K562 (cell line): Measurements from ENCODE around the gene TMEM204. TPM values are rescaled to one million over a fixed set of nuclear protein-coding genes. Genes with fewer than 3 reads are reported as not detected.

Experiments used
- ATAC-seq: fragments of 200-7000 bp; cut with Tn5 transposase; 3 replicates; pipeline ENCODE4 v1.9.1; 2020; ENCODE audit warnings: moderate library complexity
- BruUV-seq: library from RNA; stranded (reverse); fragments of 400-500 nt; replicated peaks from 2 replicates; lab custom pipeline; 2021; lab: Mats Ljungman, UMichigan
- CTCF ChIA-PET: fragments of 300-600 bp; formaldehyde crosslinking; extraction: SDS; loops from one replicate; lab custom pipeline; 2021; ENCODE audit warnings: low intra/inter-chr PET ratio; lab: Yijun Ruan, JAX
- POLR2A ChIA-PET: fragments of 300-600, 350-650 bp; sonication (Branson Sonifier 250); formaldehyde crosslinking; extraction: SDS; loops from one replicate; lab custom pipeline; 2021; ENCODE audit warnings: antibody characterized with exemption, inconsistent platforms; lab: Yijun Ruan, JAX
- DNase-seq, 4 experiments: peaks; one replicate each; pipeline versions ENCODE4 v3.0.0 to v3.0.0-alpha.2; 2011 to 2018; ENCODE audit warnings: low spot score in 3 of 4, mixed read lengths in 3 of 4; ENCODE audit errors: extremely low read depth in 1 of 4
- FAIRE-seq: peaks from 2 replicates; lab custom pipeline; 2011; peaks lifted over from hg19 to GRCh38; lab: Jason Lieb, UNC
- H2AFZ ChIP-seq: 2 replicates; pipeline ENCODE4 v1.6.0; 2011; ENCODE audit warnings: low read depth, low read length, control low read depth, inconsistent platforms
- H3K27ac ChIP-seq: fragments of 200-600 bp; 3 replicates; pipeline ENCODE4 v1.8.0; 2011; ENCODE audit warnings: low read depth, mild to moderate bottlenecking, control low read depth, inconsistent platforms, low read length, moderate library complexity, mixed read lengths; ENCODE audit errors: extremely low read depth
- H3K27me3 ChIP-seq, 2 experiments: fragments of 300-600 bp in 1 of 2; 2 replicates in 1 of 2; 3 replicates in 1 of 2; pipeline versions ENCODE4 v1.6.0 to v1.8.0; 2011; ENCODE audit warnings: inconsistent platforms in 2 of 2, low read length in 2 of 2, mild to moderate bottlenecking in 1 of 2, mixed read lengths in 1 of 2, moderate library complexity in 1 of 2; ENCODE audit not compliant: control insufficient read depth in 2 of 2, insufficient read depth in 2 of 2
- H3K36me3 ChIP-seq: fragments of 300-600 bp; 3 replicates; pipeline ENCODE4 v1.8.0; 2011; ENCODE audit warnings: mild to moderate bottlenecking, low read length, inconsistent platforms; ENCODE audit not compliant: control insufficient read depth, insufficient read depth
- H3K4me1 ChIP-seq, 2 experiments: fragments of 200-600 bp in 1 of 2; replicated peaks in 1 of 2; 2 replicates in 1 of 2; 3 replicates in 1 of 2; pipeline versions ENCODE4 v1.5.1 to v1.8.0; 2011; ENCODE audit warnings: inconsistent platforms in 2 of 2, low read length in 2 of 2, mild to moderate bottlenecking in 1 of 2, mixed read lengths in 1 of 2, moderate library complexity in 1 of 2; ENCODE audit not compliant: control insufficient read depth in 2 of 2, insufficient read depth in 2 of 2
- H3K4me2 ChIP-seq: 2 replicates; pipeline ENCODE4 v1.6.1; 2011; ENCODE audit warnings: low read length, control low read depth, inconsistent platforms, mixed read lengths; ENCODE audit not compliant: insufficient read depth
- H3K4me3 ChIP-seq: fragments of 200-600 bp; sonication (generic), shearing (Covaris generic); 2 replicates; pipeline ENCODE4 v1.5.1; 2016; ENCODE audit warnings: control low read depth, inconsistent platforms
- H3K79me2 ChIP-seq: fragments of 200-600 bp; 3 replicates; pipeline ENCODE4 v1.8.0; 2011; ENCODE audit warnings: low read length, inconsistent platforms; ENCODE audit not compliant: control insufficient read depth, insufficient read depth
- H3K9ac ChIP-seq, 2 experiments: 2 replicates each; pipeline versions ENCODE4 v1.6.0 to v1.6.1; 2011; ENCODE audit warnings: low read depth in 2 of 2, low read length in 2 of 2, control low read depth in 1 of 2, inconsistent platforms in 1 of 2, mild to moderate bottlenecking in 1 of 2, mixed read lengths in 1 of 2; ENCODE audit not compliant: insufficient read depth in 1 of 2
- H3K9me1 ChIP-seq: one replicate; pipeline ENCODE4 v1.6.0; 2011; ENCODE audit warnings: inconsistent platforms, mild to moderate bottlenecking, low read length, moderate library complexity; ENCODE audit not compliant: control insufficient read depth, insufficient read depth
- H3K9me3 ChIP-seq: replicated peaks from 2 replicates; pipeline ENCODE4 v1.5.1; 2011; ENCODE audit warnings: low read depth, low read length, inconsistent platforms; ENCODE audit not compliant: control insufficient read depth, insufficient read depth
- H4K20me1 ChIP-seq: replicated peaks from 2 replicates; pipeline ENCODE4 v1.6.1; 2011; ENCODE audit warnings: low read length, inconsistent platforms, mixed read lengths; ENCODE audit not compliant: control insufficient read depth, insufficient read depth
- BDP1 ChIP-seq: IDR thresholded peaks from 3 replicates; pipeline ENCODE4 v1.6.1; 2011; ENCODE audit not compliant: insufficient read length, insufficient read depth
- CHAMP1 ChIP-seq: fragments of 450-650 bp; IDR thresholded peaks from 2 replicates; pipeline ENCODE4 v1.6.1; 2016; ENCODE audit warnings: mild to moderate bottlenecking
- GTF2A2 ChIP-seq: IDR thresholded peaks from 2 replicates; pipeline ENCODE4 v1.6.1; 2016; ENCODE audit warnings: mild to moderate bottlenecking, missing genetic modification characterization, missing compliant biosample characterization
- HDAC2 ChIP-seq: fragments of 450-650 bp; IDR thresholded peaks from 2 replicates; pipeline ENCODE4 v1.6.1; 2016; ENCODE audit warnings: mild to moderate bottlenecking
- NBN ChIP-seq: fragments of 450-650 bp; IDR thresholded peaks from 2 replicates; pipeline ENCODE4 v1.6.1; 2016; ENCODE audit warnings: low read depth, mild to moderate bottlenecking
- PML ChIP-seq: IDR thresholded peaks from 2 replicates; pipeline ENCODE4 v1.6.1; 2012; ENCODE audit warnings: low read length, inconsistent platforms
- PRDM10 ChIP-seq: fragments of 450-650 bp; IDR thresholded peaks from 2 replicates; pipeline ENCODE4 v1.6.1; 2018; ENCODE audit not compliant: partially characterized antibody
- THRB ChIP-seq: fragments of 450-650 bp; formaldehyde crosslinking; conservative IDR thresholded peaks from 2 replicates; pipeline ENCODE4 v1.4.0; 2022; ENCODE audit warnings: mild to moderate bottlenecking, missing genetic modification characterization
- WGBS: fragments of 100-300 bp; shearing (Covaris generic); methylation state at CpG from one replicate; pipeline ENCODE4 v1.1.6; 2016; ENCODE audit warnings: low coverage, mixed read lengths; ENCODE audit not compliant: insufficient coverage; ENCODE audit errors: missing lambda C conversion rate; 5-methylcytosine and 5-hydroxymethylcytosine counted together
- in situ Hi-C: fragments of 300-500 bp; cut with MboI; formaldehyde crosslinking; loops from 4 replicates; pipeline ENCODE4 v1.15.0; 2018; ENCODE audit warnings: inconsistent platforms, mixed read lengths
- intact Hi-C: fragments of 100-400 bp; cut with micrococcal nuclease; formaldehyde crosslinking; loops from 2 replicates; pipeline ENCODE4 v1.14.2; 2022
- polyA plus RNA-seq, 8 experiments: library from polyadenylated mRNA; depleted of rRNA in 4 of 8; stranded (reverse) in 5 of 8; unstranded in 3 of 8; fragments of >200 nt; fragmentation: Nextera tagmentation in 2 of 8; fragmentation: Illumina TruSeq in 1 of 8; extraction: Ambion mirVana in 2 of 8; extraction: Trizol in 1 of 8; gene quantifications; 2 replicates each; pipeline versions ENCODE4 v1.2.1 to v1.2.3, GENCODE V29; 2011 to 2014; ENCODE audit warnings: inconsistent platforms in 1 of 8, missing spikeins in 1 of 8
- total RNA-seq, 7 experiments: library from RNA; depleted of rRNA in 6 of 7; stranded (reverse); fragments of >200 nt in 6 of 7; fragmentation: Illumina TruSeq in 2 of 7; extraction: Trizol in 2 of 7; gene quantifications; 2 replicates each; pipeline versions ENCODE4 v1.2.1 to v1.2.3, GENCODE V29; 2011 to 2021; ENCODE audit warnings: low replicate concordance in 1 of 7

The TMEM204 gene
- total and polyA plus RNA-seq, 9 of the 15 experiments (the other 6 are each of a cell fraction or from before 2014, with no cell fraction given): 0.04 to 0.18 TPM; not detected in 7

- in situ Hi-C loops: no loop called here
- POLR2A ChIA-PET: interaction anchor here (1.0 kb wide), 1 partner anchor 82 kb away, joined by 3 read pairs; no protein-coding TSS in a partner anchor
- Histone ChIP-seq H3K79me2 (peaks cover 5% of the 10 kb centered on the region; the same call in 1 of the 3 replicates), H3K4me2 (no peak overlapping the region), H2AFZ (no peak overlapping the region), H3K9ac (no peak overlapping the region), H3K9me3 (no peaks in the 10 kb centered on the region), H3K36me3 (no peaks in the 10 kb centered on the region), H4K20me1 (no peaks in the 10 kb centered on the region), H3K9me1 (no peaks in the 10 kb centered on the region), H3K27ac (no peak overlapping the region), H3K4me1 (peaks cover 12 to 55% of the 10 kb centered on the region in 2 experiments; a peak in 4 of 5 replicates), H3K4me3 (no peak overlapping the region), H3K27me3 (no peaks in the 10 kb centered on the region)
- FAIRE-seq (no peak), ATAC-seq (no peak), DNase-seq (no peak)
- intact Hi-C loops: no loop called here
- CTCF ChIA-PET: no interaction called here
- TF ChIP-seq BDP1 (no peak), CHAMP1 (no peak), PML (no peak), GTF2A2 (no peak), NBN (no peak), HDAC2 (no peak), THRB (CRISPR knock-in tag) (no peak), PRDM10 (no peak)
- BruUV-seq: no TSS peak
- WGBS: 78% methylated on average over 19 of the region's 24 CpGs
Measured at GRCh38 chr16:1488054-1488601, 45.3 kb upstream of the TMEM204 start.
